Sigmoid colon (tissue), 7 donors: ENCODE results near the gene EHBP1. TPM values are rescaled to one million over a fixed set of nuclear protein-coding genes. Genes with fewer than 3 reads are reported as not detected.

ENCODE experiments used
- DNase-seq: peaks from one replicate; pipeline ENCODE4 v3.0.0-alpha.2; 2019
- H3K27ac ChIP-seq, 4 donors: fragments of 200-600 bp; sonication (generic); one replicate each; pipeline ENCODE4 v1.5.1; 2016 to 2019; ENCODE audit warnings: mild to moderate bottlenecking in 1 of 4
- H3K27me3 ChIP-seq, 3 donors: fragments of 200-600 bp; sonication (generic); one replicate each; pipeline ENCODE4 v1.5.1; 2019; ENCODE audit warnings: mild to moderate bottlenecking in 1 of 3
- H3K36me3 ChIP-seq, 4 donors: fragments of 200-600 bp; sonication (generic); one replicate each; pipeline ENCODE4 v1.5.1; 2016 to 2019
- H3K4me1 ChIP-seq, 4 donors: fragments of 200-600 bp; sonication (generic); one replicate each; pipeline ENCODE4 v1.5.1; 2017 to 2019
- H3K4me3 ChIP-seq, 4 donors: fragments of 200-600 bp; sonication (generic); one replicate each; pipeline ENCODE4 v1.5.1; 2017 to 2019; ENCODE audit warnings: mild to moderate bottlenecking in 2 of 4, moderate library complexity in 1 of 4
- H3K9me3 ChIP-seq, 4 donors: fragments of 200-600 bp in 3 of 4; sonication (generic) in 3 of 4; one replicate each; pipeline versions ENCODE4 v1.5.1 to v1.6.1; 2013 to 2019
- EP300 ChIP-seq, 4 donors: sonication (generic); formaldehyde crosslinking; IDR thresholded peaks; one replicate each; pipeline ENCODE4 v1.6.1; 2017; ENCODE audit warnings: antibody characterized with exemption in 4 of 4
- POLR2A ChIP-seq, 2 donors: fragments of 450-650 bp; IDR thresholded peaks; one replicate each; pipeline ENCODE4 v1.6.1; 2016; ENCODE audit warnings: antibody characterized with exemption in 2 of 2, mild to moderate bottlenecking in 2 of 2, moderate library complexity in 2 of 2
- POLR2AphosphoS5 ChIP-seq, 4 donors: sonication (generic); formaldehyde crosslinking; IDR thresholded peaks; one replicate each; pipeline ENCODE4 v1.6.1; 2017; ENCODE audit warnings: antibody characterized with exemption in 4 of 4
- WGBS, 2 donors: extraction: QIAGEN DNeasy Blood & Tissue Kit; methylation state at CpG; one replicate each; pipeline ENCODE4 v1.1.7; 2013; 5-methylcytosine and 5-hydroxymethylcytosine counted together
- intact Hi-C: fragments of 100-400 bp; cut with DNase I; formaldehyde crosslinking; loops from one replicate; pipeline ENCODE4 v1.15.1; 2023
- polyA plus RNA-seq, 3 donors: library from polyadenylated mRNA; stranded (reverse); fragments of 200-250 nt; gene quantifications; one replicate each; pipeline ENCODE4 v1.2.3, GENCODE V29; 2013
- total RNA-seq, 4 donors: library from RNA; depleted of rRNA; stranded (reverse); fragments of >200 nt; gene quantifications; one replicate each; pipeline ENCODE4 v1.1.0, GENCODE V29; 2016
- TF ChIP-seq, protein P1 (sequence below), 4 experiments: fragments of 450-650 bp in 3 of 4; fragments of 200-600 bp in 1 of 4; IDR thresholded peaks; one replicate each; pipeline ENCODE4 v1.5.1; 2016 to 2019; ENCODE audit warnings: antibody characterized with exemption in 4 of 4, mild to moderate bottlenecking in 3 of 4, moderate library complexity in 2 of 4
- donor health status: healthy with polysubstance abuse.
- donor health status: Bipolar disorder and iron deficiency.
- donor health status: healthy.

EHBP1 gene
- total and polyA plus RNA-seq, 7 donors: 12.7 to 161 (median 121) TPM

- no peak for DNase-seq
- Histone ChIP-seq H3K27me3 (no peaks in the 10 kb centered on the region), H3K4me1 (no peaks in the 10 kb centered on the region), H3K9me3 (peaks cover 0 to 9% (median 4%) of the 10 kb centered on the region in 4 donors), H3K36me3 (peaks cover 0 to 26% (median 2%) of the 10 kb centered on the region in 4 donors), H3K27ac (no peak overlapping the region), H3K4me3 (no peak overlapping the region)
- TF ChIP-seq EP300 (IDR thresholded peaks at IDR 0.05) (no peak), POLR2AphosphoS5 (IDR thresholded peaks at IDR 0.05) (no peak), POLR2A (IDR thresholded peaks at IDR 0.05) (no peak)
- TF ChIP-seq, protein P1, sequence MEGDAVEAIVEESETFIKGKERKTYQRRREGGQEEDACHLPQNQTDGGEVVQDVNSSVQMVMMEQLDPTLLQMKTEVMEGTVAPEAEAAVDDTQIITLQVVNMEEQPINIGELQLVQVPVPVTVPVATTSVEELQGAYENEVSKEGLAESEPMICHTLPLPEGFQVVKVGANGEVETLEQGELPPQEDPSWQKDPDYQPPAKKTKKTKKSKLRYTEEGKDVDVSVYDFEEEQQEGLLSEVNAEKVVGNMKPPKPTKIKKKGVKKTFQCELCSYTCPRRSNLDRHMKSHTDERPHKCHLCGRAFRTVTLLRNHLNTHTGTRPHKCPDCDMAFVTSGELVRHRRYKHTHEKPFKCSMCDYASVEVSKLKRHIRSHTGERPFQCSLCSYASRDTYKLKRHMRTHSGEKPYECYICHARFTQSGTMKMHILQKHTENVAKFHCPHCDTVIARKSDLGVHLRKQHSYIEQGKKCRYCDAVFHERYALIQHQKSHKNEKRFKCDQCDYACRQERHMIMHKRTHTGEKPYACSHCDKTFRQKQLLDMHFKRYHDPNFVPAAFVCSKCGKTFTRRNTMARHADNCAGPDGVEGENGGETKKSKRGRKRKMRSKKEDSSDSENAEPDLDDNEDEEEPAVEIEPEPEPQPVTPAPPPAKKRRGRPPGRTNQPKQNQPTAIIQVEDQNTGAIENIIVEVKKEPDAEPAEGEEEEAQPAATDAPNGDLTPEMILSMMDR (IDR thresholded peaks at IDR 0.05): no peak
- 96 to 98% methylated on average over 1 of the region's 1 CpG for WGBS, 2 donors
- intact Hi-C loops: no loop called here
Observed at GRCh38 chr2:62844311-62845090, 139.0 kb downstream of the EHBP1 start.

DNA sequence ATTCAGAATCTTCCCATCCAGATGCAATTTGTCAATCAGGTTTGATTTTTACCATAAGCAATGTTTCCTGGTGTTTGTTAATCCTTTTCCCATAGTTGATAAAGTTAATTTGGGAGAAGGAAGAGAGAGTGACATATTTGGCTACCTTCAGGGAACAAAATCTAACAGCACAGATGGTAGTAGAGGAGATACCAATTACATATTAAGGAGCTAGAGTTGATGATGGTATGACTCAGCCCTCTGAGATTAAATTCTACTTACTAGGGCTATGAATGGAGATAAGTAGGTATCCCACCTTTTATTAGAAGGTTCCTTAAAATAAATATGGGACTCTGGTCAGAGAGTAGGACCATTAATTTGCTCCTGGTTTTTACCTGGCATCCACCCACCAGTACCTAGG, 139.7 kb downstream of the EHBP1 start:
- peaks cover 0 to 34% (median 2%) of the 10 kb centered on the region in 4 donors for H3K36me3 ChIP-seq

DNA sequence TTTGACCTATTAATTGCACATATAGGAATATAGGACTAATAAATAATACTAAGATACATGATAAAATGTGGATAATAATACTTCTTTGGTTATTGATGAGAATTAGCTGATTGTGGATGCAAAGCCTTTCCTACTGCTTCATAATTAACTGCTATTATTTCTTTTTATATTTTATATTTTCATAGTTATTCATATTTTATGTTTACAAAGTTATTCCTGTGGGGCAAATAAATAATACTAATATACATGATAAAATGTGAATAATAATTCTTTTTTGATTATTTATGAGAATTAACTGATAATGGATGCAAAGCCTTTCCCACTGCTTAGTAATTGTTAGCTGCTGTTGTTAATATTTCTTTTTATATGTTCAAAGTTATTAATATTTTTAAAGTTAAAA, 146.7 kb downstream of the EHBP1 start:
- H3K36me3 ChIP-seq: peaks cover 6 to 53% (median 11%) of the 10 kb centered on the region in 4 donors

More for the DNA sequence above, 139.7 kb downstream of the EHBP1 start:
- Histone ChIP-seq H3K27ac (no peak overlapping the region), H3K4me1 (no peaks in the 10 kb centered on the region), H3K4me3 (no peak overlapping the region), H3K9me3 (peaks cover 0 to 9% (median 4%) of the 10 kb centered on the region in 4 donors), H3K27me3 (no peaks in the 10 kb centered on the region)
- TF ChIP-seq POLR2AphosphoS5 (IDR thresholded peaks at IDR 0.05) (no peak), POLR2A (IDR thresholded peaks at IDR 0.05) (no peak), EP300 (IDR thresholded peaks at IDR 0.05) (no peak)
- TF ChIP-seq, protein P1 (IDR thresholded peaks at IDR 0.05): no peak
- intact Hi-C loops: no loop called here
- no peak for DNase-seq

GRCh38 chr2:62854600-62855514, 149.3 kb downstream of the EHBP1 start:
- peaks cover 6 to 58% (median 12%) of the 10 kb centered on the region in 4 donors for H3K36me3 ChIP-seq
- H3K4me1 ChIP-seq: no peaks in the 10 kb centered on the region
- H3K9me3 ChIP-seq: peaks cover 0 to 3% (median 0%) of the 10 kb centered on the region in 4 donors
- intact Hi-C loops: no loop called here
- H3K27ac ChIP-seq: no peak overlapping the region
- no peak for DNase-seq
- TF ChIP-seq POLR2A (IDR thresholded peaks at IDR 0.05) (no peak), EP300 (IDR thresholded peaks at IDR 0.05) (no peak), POLR2AphosphoS5 (IDR thresholded peaks at IDR 0.05) (no peak)
- TF ChIP-seq, protein P1 (IDR thresholded peaks at IDR 0.05): no peak
- H3K4me3 ChIP-seq: no peak overlapping the region
- no peaks in the 10 kb centered on the region for H3K27me3 ChIP-seq
- WGBS, 2 donors: 96 to 97% methylated on average over 14 of the region's 14 CpGs

More for the DNA sequence above, 146.7 kb downstream of the EHBP1 start:
- Histone ChIP-seq H3K27ac (no peak overlapping the region), H3K4me1 (no peaks in the 10 kb centered on the region), H3K9me3 (peaks cover 0 to 3% (median 0%) of the 10 kb centered on the region in 4 donors), H3K27me3 (no peaks in the 10 kb centered on the region), H3K4me3 (no peak overlapping the region)
- intact Hi-C loops: no loop called here
- DNase-seq: no peak
- no peak for TF ChIP-seq EP300 (IDR thresholded peaks at IDR 0.05)
- no peak for TF ChIP-seq POLR2AphosphoS5 (IDR thresholded peaks at IDR 0.05)
- TF ChIP-seq, protein P1 (IDR thresholded peaks at IDR 0.05): no peak
- TF ChIP-seq POLR2A (IDR thresholded peaks at IDR 0.05): no peak
